ENCODE data around the gene ARHGAP26.

ARHGAP26 gene

DNA sequence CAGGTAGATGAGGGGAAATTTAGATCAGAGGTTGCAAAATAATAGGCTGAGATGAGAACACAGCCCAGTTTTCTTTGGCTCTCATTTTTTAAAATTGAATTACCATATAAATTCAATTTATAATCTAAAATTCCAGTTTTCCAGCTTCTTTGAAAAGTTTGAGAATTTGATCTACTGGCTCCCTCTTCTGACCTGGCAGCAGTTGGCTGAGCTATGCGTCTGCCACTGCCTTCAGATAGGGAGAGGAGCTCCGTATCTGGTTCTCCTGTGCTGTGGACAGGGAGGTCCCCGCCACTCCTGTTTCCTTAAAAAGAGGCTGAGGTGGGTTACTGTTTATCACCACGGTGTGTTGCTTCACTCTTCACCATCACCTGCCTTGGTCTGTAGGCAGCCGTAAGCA is 103.7 kb downstream of the ARHGAP26 start:
- no peaks in the 10 kb centered on the region for H3K9me3 Mint-ChIP-seq
- H3K4me3 Mint-ChIP-seq: no peak overlapping the region
- no peak overlapping the region for H3K27ac Mint-ChIP-seq
- H3K27me3 Mint-ChIP-seq: no peaks in the 10 kb centered on the region
- no peak for DNase-seq (ENCODE audit: low spot score in 2 of 2)
- no peak for ATAC-seq (ENCODE audit: low read depth)
- H3K4me1 Mint-ChIP-seq: no peaks in the 10 kb centered on the region
- no peaks in the 10 kb centered on the region for H3K36me3 Mint-ChIP-seq

DNA sequence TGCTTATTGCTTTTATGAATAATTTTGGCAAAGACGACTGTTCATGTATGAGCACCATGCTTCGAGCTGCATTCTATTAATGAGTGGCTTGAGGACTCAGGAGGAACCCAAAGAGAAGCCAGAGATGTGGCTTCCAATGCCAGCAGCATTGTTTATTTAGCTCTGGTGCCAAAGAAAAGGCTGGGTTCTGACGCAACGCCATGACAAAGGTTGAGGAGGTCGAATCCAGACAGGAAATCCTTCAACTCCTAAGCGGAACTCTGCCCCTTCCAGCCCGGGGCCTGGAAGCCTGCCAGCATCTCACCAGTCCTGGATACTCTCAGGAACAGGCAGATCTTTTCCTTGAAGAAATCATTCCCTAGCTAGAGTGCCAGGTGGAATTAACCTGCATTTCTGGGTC is 104.4 kb downstream of the ARHGAP26 start:
- no peak overlapping the region for H3K27ac Mint-ChIP-seq
- ATAC-seq (ENCODE audit: low read depth) (no peak), DNase-seq (ENCODE audit: low spot score in 2 of 2) (no peak)
- H3K36me3 Mint-ChIP-seq: no peaks in the 10 kb centered on the region
- no peaks in the 10 kb centered on the region for H3K9me3 Mint-ChIP-seq
- no peaks in the 10 kb centered on the region for H3K27me3 Mint-ChIP-seq
- H3K4me1 Mint-ChIP-seq: no peaks in the 10 kb centered on the region
- no peak overlapping the region for H3K4me3 Mint-ChIP-seq

DNA sequence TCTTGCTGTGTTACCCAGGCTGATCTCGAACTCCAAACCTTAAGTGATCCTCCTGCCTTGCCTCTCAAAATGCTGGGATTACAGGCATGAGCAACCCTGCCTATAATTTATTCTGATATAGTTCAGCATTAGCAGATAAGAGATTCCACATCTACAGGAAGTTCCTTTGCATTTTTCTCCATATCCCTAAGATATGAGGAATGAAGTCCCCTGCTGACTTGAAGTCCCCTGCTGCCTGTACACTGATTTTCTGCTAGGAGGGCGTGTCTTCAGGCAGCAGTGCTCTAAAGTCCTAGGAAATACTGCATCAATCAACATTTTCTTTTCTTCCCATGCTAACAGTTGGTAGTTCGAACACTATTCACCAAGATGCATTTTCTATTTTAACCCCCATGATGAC is 105.8 kb downstream of the ARHGAP26 start:
- Mint-ChIP-seq H3K4me3 (no peak overlapping the region), H3K27ac (no peak overlapping the region), H3K36me3 (no peaks in the 10 kb centered on the region), H3K9me3 (no peaks in the 10 kb centered on the region), H3K4me1 (no peaks in the 10 kb centered on the region), H3K27me3 (no peaks in the 10 kb centered on the region)
- DNase-seq (ENCODE audit: low spot score in 2 of 2) (no peak), ATAC-seq (ENCODE audit: low read depth) (no peak)

DNA sequence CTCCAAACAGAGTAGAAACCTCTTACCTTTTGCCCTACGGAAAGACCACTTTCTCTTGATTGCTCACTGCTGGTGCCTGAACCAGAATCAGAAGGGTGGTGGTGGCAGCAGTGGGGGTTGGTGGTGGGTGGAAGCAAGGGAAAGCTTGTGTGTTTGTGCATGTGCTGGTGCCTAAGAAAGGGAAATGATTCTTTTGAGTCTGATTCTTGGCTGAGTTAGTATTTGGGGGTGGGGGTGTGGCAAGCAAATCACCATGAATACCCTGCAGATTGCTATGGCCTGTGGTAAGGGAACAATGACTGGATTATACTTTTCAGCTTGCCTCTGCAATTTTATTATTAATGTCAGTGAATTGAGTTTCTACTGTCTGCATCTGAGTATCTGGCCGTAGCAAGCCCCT is 106.6 kb downstream of the ARHGAP26 start:
- Mint-ChIP-seq H3K27ac (no peak overlapping the region), H3K36me3 (no peaks in the 10 kb centered on the region), H3K4me3 (no peak overlapping the region), H3K9me3 (no peaks in the 10 kb centered on the region), H3K4me1 (no peaks in the 10 kb centered on the region), H3K27me3 (no peaks in the 10 kb centered on the region)
- ATAC-seq (ENCODE audit: low read depth) (no peak), DNase-seq (ENCODE audit: low spot score in 2 of 2) (no peak)

DNA sequence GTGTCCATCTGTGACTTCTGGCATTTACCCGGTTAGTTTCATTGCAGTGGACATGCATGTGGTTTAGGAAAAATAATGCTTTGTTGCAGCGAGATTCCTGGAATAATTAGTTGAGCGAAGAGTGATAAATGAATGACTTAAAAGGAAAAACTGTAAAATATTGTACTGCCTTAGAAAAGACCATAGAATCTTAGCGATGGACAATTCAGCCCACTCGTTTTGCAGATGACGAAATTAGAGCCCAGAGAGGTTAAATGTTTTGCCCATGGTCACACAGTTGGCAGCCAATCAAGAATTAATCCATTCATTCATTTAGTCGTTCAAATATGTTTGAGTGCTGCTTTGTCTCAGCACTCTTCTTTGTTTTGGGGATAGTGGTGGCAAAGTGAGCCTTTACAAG is 107.9 kb downstream of the ARHGAP26 start:
- ATAC-seq (ENCODE audit: low read depth): no peak
- H3K4me3 Mint-ChIP-seq: no peak overlapping the region
- DNase-seq (ENCODE audit: low spot score in 2 of 2): no peak
- no peaks in the 10 kb centered on the region for H3K9me3 Mint-ChIP-seq
- peaks cover 2% of the 10 kb centered on the region for H3K4me1 Mint-ChIP-seq
- H3K27ac Mint-ChIP-seq: no peak overlapping the region
- no peaks in the 10 kb centered on the region for H3K36me3 Mint-ChIP-seq
- H3K27me3 Mint-ChIP-seq: no peaks in the 10 kb centered on the region

DNA sequence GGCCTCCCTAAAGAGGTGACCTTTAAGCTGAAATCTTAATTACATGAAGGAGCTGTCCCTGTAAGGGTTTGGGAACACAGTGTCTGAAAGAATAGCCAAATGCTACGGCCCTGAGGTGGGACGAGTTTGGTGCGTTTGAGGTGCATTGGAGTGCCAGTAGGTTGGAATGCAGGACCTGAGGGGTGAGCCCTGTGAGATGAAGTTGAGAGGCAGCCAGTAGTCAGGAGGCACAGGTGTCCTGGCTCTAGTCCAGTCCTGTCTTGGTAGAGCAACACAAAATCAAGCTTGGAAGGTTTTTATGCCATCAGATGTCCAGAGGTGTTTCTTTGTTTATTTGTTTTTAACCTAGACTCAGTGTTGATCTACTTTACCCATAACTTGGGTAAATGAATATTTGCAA is 108.5 kb downstream of the ARHGAP26 start:
- no peaks in the 10 kb centered on the region for H3K27me3 Mint-ChIP-seq
- H3K9me3 Mint-ChIP-seq: no peaks in the 10 kb centered on the region
- no peak overlapping the region for H3K27ac Mint-ChIP-seq
- DNase-seq (ENCODE audit: low spot score in 2 of 2) (no peak), ATAC-seq (ENCODE audit: low read depth) (no peak)
- no peaks in the 10 kb centered on the region for H3K36me3 Mint-ChIP-seq
- no peak overlapping the region for H3K4me3 Mint-ChIP-seq
- H3K4me1 Mint-ChIP-seq: peaks cover 2% of the 10 kb centered on the region

DNA sequence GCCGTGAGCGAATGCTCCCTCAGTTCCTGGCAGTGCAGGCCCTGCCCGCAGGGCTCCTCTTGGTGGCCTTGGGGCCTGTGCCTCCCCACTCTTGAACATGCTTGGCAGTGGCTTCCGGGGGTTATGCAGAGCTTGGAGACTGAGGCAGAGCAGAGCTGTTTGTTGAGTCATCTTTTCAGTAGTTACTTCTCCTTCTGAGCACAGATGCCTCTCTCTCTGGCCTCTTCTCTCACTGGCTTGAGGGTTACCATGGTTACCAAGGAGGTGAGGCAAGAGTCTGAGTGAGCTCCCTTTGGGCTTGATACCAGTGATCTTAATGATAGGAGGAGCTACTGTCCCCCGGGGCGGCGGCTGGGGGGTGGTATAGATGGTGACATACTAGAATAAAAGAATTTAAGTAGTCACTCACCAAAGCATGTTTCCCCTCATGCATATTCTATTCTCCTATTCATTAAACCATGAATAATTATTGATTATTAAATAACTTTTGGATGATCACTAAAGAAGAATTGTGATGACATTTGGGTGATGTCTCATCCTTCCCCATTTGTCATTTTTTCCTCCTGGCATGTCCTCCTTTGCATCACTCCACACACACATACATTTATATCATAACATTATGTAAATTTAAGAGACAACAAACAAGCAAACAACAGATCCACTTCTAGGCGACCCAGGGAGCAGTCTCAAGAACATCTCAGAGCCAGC is 111.1 kb downstream of the ARHGAP26 start:
- no peaks in the 10 kb centered on the region for H3K9me3 Mint-ChIP-seq
- no peak overlapping the region for H3K27ac Mint-ChIP-seq
- peak; percentile 81 for ATAC-seq (ENCODE audit: low read depth)

DNA sequence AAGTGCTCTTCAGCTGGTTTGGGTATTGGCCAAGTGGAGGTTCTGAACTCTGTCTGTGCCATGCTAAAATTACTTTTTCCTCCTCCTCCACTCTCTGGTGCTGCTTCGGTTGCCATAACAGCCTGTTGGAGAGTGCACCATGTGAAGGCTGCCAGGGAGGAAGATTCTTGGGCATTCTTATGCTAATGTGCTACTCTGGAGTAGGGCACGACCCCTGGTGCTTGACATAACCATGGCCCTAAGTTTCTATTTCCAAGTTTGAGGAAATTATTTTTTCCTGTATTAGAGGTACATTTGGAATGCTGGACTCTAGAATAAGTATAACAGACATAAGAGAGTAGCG is 111.6 kb downstream of the ARHGAP26 start:
- no peaks in the 10 kb centered on the region for H3K27me3 Mint-ChIP-seq
- H3K4me1 Mint-ChIP-seq: peaks cover 2% of the 10 kb centered on the region
- ATAC-seq (ENCODE audit: low read depth) (no peak), DNase-seq (ENCODE audit: low spot score in 2 of 2) (no peak)
- no peaks in the 10 kb centered on the region for H3K9me3 Mint-ChIP-seq
- H3K27ac Mint-ChIP-seq: no peak overlapping the region
- H3K36me3 Mint-ChIP-seq: no peaks in the 10 kb centered on the region
- H3K4me3 Mint-ChIP-seq: no peak overlapping the region

More for the DNA sequence above, 111.1 kb downstream of the ARHGAP26 start:
- H3K27me3 Mint-ChIP-seq: no peaks in the 10 kb centered on the region
- no peak overlapping the region for H3K4me3 Mint-ChIP-seq
- H3K36me3 Mint-ChIP-seq: no peaks in the 10 kb centered on the region
- DNase-seq (ENCODE audit: low spot score in 2 of 2): no peak
- peaks cover 2% of the 10 kb centered on the region for H3K4me1 Mint-ChIP-seq

DNA sequence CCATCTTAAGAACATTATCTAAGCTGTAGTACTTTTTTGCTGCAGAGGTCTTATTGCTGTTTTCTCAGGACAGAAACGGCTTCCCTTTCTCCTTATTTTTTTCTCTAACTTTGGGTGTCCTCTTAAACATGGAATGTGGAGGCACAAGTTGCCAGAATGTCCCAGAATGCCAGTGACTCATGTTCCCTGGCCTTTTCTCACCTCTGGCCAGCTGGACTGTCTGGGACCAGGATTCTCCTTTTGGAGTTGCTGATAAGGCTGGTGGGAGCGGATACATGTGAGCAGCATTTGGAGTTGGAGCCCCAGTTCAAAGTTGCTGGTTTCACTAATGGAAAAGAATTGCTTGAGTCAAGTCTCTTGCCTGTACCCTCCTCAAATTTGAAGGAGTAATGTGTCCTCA is 112.8 kb downstream of the ARHGAP26 start:
- Mint-ChIP-seq H3K27me3 (no peaks in the 10 kb centered on the region), H3K9me3 (no peaks in the 10 kb centered on the region), H3K27ac (no peak overlapping the region), H3K4me1 (peaks cover 2% of the 10 kb centered on the region), H3K4me3 (no peak overlapping the region), H3K36me3 (no peaks in the 10 kb centered on the region)
- DNase-seq (ENCODE audit: low spot score in 2 of 2) (no peak), ATAC-seq (ENCODE audit: low read depth) (no peak)

DNA sequence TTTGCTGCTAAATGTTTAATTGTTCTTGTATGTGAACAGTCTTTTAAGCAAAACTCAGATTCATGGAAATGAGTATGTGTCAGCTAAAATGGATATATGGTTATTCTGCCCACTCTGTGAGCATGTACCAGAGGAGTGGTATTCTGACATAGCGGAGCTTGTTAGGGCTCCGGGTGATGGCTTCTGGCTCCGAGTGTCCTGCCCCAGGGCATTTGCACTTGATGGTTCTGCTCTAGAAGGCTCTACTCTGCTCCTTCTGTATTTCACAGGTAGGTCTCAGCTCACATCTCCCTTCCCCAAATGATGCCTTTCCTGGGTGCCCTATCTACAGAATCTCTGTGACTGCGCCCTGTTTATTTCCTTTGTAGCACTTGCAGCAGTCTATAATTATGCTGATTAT is 113.3 kb downstream of the ARHGAP26 start:
- no peak for DNase-seq (ENCODE audit: low spot score in 2 of 2)
- Mint-ChIP-seq H3K27me3 (no peaks in the 10 kb centered on the region), H3K36me3 (no peaks in the 10 kb centered on the region), H3K4me1 (peaks cover 2% of the 10 kb centered on the region), H3K4me3 (no peak overlapping the region), H3K9me3 (no peaks in the 10 kb centered on the region), H3K27ac (no peak overlapping the region)
- ATAC-seq (ENCODE audit: low read depth): no peak

DNA sequence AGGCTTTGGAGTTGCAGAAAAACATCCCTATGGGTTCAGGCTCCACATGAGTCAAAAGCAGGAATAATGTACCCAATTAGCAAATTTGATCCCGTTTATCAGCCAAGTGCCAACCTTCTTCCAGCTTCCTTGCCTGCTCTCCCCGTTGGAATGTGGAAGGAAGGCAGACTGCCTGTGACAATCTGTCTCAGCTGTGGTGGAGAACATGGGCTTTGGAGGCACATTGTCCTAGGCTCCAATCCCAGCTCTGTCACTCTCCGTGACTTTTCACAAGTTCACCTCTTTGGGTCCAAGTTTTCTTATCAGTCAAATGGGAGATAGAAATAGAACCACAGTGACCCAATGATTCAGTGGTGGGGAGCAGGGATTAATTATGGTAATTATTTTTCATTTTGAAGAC is 113.9 kb downstream of the ARHGAP26 start:
- DNase-seq (ENCODE audit: low spot score in 2 of 2): no peak
- no peak overlapping the region for H3K4me3 Mint-ChIP-seq
- H3K27ac Mint-ChIP-seq: no peak overlapping the region
- H3K9me3 Mint-ChIP-seq: no peaks in the 10 kb centered on the region
- no peak for ATAC-seq (ENCODE audit: low read depth)
- H3K4me1 Mint-ChIP-seq: peaks cover 2% of the 10 kb centered on the region
- no peaks in the 10 kb centered on the region for H3K36me3 Mint-ChIP-seq
- no peaks in the 10 kb centered on the region for H3K27me3 Mint-ChIP-seq

DNA sequence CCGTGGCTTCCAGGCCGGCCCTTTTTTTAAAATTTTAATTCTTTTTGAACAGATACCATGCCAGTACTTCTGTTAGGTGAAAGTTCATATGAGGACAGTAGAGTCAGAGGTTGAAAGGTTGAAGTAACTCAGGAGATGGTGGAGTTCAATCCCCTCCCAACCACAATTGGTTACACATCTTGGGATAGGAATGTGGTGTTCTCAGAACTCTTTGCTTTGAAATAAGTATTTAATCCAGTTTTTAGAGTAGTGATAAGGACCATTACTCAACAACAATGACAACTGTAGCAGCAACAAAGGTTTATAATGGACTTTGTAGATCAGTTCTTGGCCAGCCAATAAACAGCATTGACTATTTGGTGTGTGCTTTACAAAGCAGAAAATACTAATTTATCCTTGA is 116.0 kb downstream of the ARHGAP26 start:
- ATAC-seq (ENCODE audit: low read depth): no peak
- Mint-ChIP-seq H3K36me3 (no peaks in the 10 kb centered on the region), H3K4me1 (peaks cover 2% of the 10 kb centered on the region), H3K27ac (no peak overlapping the region), H3K4me3 (no peak overlapping the region), H3K9me3 (no peaks in the 10 kb centered on the region), H3K27me3 (no peaks in the 10 kb centered on the region)
- no peak for DNase-seq (ENCODE audit: low spot score in 2 of 2)

DNA sequence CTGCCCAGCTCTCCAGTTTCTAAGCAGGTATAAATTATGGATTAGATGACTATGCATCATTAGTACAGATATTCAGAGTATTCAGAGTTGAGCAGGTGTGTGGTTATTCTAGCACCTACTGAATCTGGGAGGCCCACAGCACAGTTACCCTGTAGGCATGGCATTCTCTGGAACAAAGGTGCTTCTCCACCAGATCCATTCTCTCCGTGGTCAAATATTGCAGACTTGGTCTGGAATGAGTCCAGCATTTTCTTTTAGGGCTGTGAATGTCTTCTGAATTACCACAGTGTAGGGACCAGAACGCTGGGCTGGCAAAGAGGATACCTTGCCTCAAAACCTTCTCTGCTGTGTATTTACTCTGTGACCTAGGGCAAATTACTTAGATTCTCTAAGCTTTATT is 116.8 kb downstream of the ARHGAP26 start:
- no peak for ATAC-seq (ENCODE audit: low read depth)
- H3K4me3 Mint-ChIP-seq: no peak overlapping the region

DNA sequence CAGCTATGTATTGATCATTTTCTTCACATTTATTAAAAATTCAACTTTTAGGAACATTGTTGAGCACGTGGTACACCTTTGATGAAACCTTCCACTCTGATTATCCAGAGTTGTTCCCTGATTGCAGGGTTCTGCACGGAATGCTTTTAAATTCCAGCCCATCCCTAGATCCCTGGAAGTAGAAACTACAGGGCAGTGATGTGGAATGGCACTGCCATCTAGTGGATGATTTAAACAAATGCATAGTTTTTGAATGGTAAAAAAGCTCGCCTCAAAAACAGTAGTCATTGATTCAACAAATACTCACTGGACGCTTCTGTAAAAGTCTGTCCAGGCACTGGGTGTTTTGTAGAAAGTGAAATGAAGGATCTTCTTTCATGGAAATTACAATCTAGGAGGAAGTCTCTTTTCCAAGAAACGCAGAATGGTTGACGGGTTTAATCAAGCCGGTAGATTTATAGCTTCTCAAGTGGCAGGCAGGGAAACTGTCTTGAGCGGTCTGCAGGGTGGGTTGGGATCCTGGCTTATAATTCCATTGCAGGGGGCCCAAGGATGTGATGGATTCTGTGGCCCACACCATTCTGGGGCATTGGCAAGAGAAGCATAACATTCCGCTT is 118.4 kb downstream of the ARHGAP26 start:
- Mint-ChIP-seq H3K27me3 (no peaks in the 10 kb centered on the region), H3K36me3 (no peaks in the 10 kb centered on the region), H3K4me1 (no peaks in the 10 kb centered on the region), H3K4me3 (no peak overlapping the region), H3K9me3 (no peaks in the 10 kb centered on the region), H3K27ac (no peak overlapping the region)
- DNase-seq (ENCODE audit: low spot score in 2 of 2) (peak; percentile 9 to 21), ATAC-seq (ENCODE audit: low read depth) (no peak)

More for the DNA sequence above, 116.8 kb downstream of the ARHGAP26 start:
- H3K27ac Mint-ChIP-seq: no peak overlapping the region
- DNase-seq (ENCODE audit: low spot score in 2 of 2): no peak
- no peaks in the 10 kb centered on the region for H3K27me3 Mint-ChIP-seq
- no peaks in the 10 kb centered on the region for H3K9me3 Mint-ChIP-seq
- no peaks in the 10 kb centered on the region for H3K36me3 Mint-ChIP-seq
- peaks cover 2% of the 10 kb centered on the region for H3K4me1 Mint-ChIP-seq

DNA sequence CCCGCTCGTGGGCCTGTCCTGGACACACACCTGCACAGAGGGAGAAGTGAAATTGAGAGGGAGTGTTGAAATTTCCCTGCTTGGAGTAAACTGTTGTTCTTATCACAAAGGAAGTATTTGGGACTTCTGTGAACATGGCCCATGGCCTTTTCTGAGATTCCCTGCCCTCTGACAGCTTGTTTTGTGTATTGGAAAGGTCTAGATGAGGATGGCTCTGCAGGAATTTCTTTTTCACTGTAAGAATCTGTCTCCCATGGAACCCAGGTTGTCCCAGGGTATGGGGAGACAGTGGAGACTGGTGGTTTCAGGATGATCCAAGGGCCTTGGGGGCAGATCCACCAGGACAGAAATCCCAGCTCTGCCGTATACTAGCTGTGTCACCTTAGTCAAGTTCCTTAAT is 121.8 kb downstream of the ARHGAP26 start:
- Mint-ChIP-seq H3K4me1 (no peaks in the 10 kb centered on the region), H3K27me3 (no peaks in the 10 kb centered on the region), H3K4me3 (no peak overlapping the region), H3K27ac (no peak overlapping the region), H3K9me3 (no peaks in the 10 kb centered on the region), H3K36me3 (peaks cover 9% of the 10 kb centered on the region)
- DNase-seq (ENCODE audit: low spot score in 2 of 2) (no peak), ATAC-seq (ENCODE audit: low read depth) (no peak)
